GM13977 (cell line): ENCODE measurements around the gene EFR3B.

ENCODE experiments used
- DNase-seq: peaks from one replicate; pipeline ENCODE4 v3.0.0; 2012; ENCODE audit warnings: low spot score
- CTCF ChIP-seq: IDR thresholded peaks from 2 replicates; pipeline ENCODE4 v1.5.1; 2012; ENCODE audit warnings: mild to moderate bottlenecking, control low read depth; ENCODE audit not compliant: insufficient read depth; ENCODE audit errors: extremely low read depth, missing control alignments
- in situ Hi-C: fragments of 300-500 bp; cut with MboI; formaldehyde crosslinking; loops from one replicate; pipeline ENCODE4 v1.12.0; 2022; ENCODE audit warnings: low sequenced_read_pairs, low pct_unique_long_range_greater_than_20kb, mixed read lengths, inconsistent platforms; ENCODE audit not compliant: unreplicated experiment

Gene EFR3B

GRCh38 chr2:25042321-25043240, 705 bp downstream of the EFR3B start:
- DNase-seq = peak; percentile 33
- in situ Hi-C loops = no loop called here
- no peak for TF ChIP-seq CTCF

GRCh38 chr2:25043241-25043867, 1.5 kb downstream of the EFR3B start:
- in situ Hi-C loops = no loop called here
- TF ChIP-seq CTCF = no peak
- DNase-seq = peak; percentile 30

GRCh38 chr2:25044011-25044410, 2.1 kb downstream of the EFR3B start:
- in situ Hi-C loops = no loop called here

GRCh38 chr2:25044990-25045389, 3.1 kb downstream of the EFR3B start:
- no peak for DNase-seq
- no peak for TF ChIP-seq CTCF
- in situ Hi-C loops = no loop called here

More at GRCh38 chr2:25044011-25044410, 2.1 kb downstream of the EFR3B start:
- DNase-seq = no peak
- TF ChIP-seq CTCF = no peak

- in situ Hi-C loops = no loop called here
- TF ChIP-seq CTCF = no peak
- no peak for DNase-seq
These were observed 7.5 kb downstream of the EFR3B start for GRCh38 chr2:25049422-25049821.

GRCh38 chr2:25050128-25050527, 8.3 kb downstream of the EFR3B start:
- in situ Hi-C loops = no loop called here
- DNase-seq = peak; percentile 23
- TF ChIP-seq CTCF = no peak
